Neuronal stem cell (in vitro differentiated cells): ENCODE data around the gene HOOK2.

Experiments
- DNase-seq: peaks from one replicate; pipeline ENCODE4 v3.0.0-alpha.2; 2013; ENCODE audit warnings: low spot score
- H2AFZ ChIP-seq: one replicate; pipeline ENCODE4 v1.6.1; 2013; ENCODE audit warnings: mild to moderate bottlenecking, low read length, inconsistent platforms
- H2AK5ac ChIP-seq: 2 replicates; pipeline ENCODE4 v1.6.1; 2013; ENCODE audit warnings: low read depth, mild to moderate bottlenecking, inconsistent platforms, low read length, moderate library complexity, mixed read lengths
- H2BK120ac ChIP-seq: 2 replicates; pipeline ENCODE4 v1.6.1; 2013; ENCODE audit warnings: low read depth, mild to moderate bottlenecking, inconsistent platforms, low read length, moderate library complexity, mixed read lengths
- H2BK12ac ChIP-seq: one replicate; pipeline ENCODE4 v1.6.1; 2013; ENCODE audit warnings: low read length, inconsistent platforms
- H2BK15ac ChIP-seq: 2 replicates; pipeline ENCODE4 v1.6.1; 2013; ENCODE audit warnings: mild to moderate bottlenecking, low read length, inconsistent platforms, mixed read lengths
- H2BK5ac ChIP-seq: one replicate; pipeline ENCODE4 v1.6.1; 2013; ENCODE audit warnings: inconsistent platforms, mild to moderate bottlenecking, low read length, moderate library complexity
- H3K14ac ChIP-seq: one replicate; pipeline ENCODE4 v1.6.1; 2013; ENCODE audit warnings: low read length, inconsistent platforms
- H3K18ac ChIP-seq: 2 replicates; pipeline ENCODE4 v1.6.1; 2013; ENCODE audit warnings: low read length, inconsistent platforms
- H3K23ac ChIP-seq: 2 replicates; pipeline ENCODE4 v1.6.1; 2013; ENCODE audit warnings: low read depth, mild to moderate bottlenecking, mixed read lengths, low read length, inconsistent platforms; ENCODE audit not compliant: poor library complexity
- H3K27ac ChIP-seq: replicated peaks from 3 replicates; pipeline ENCODE4 v1.5.1; 2013; ENCODE audit warnings: low read length, inconsistent platforms
- H3K27me3 ChIP-seq, 3 experiments: 2 replicates each; pipeline ENCODE4 v1.6.1; 2013; ENCODE audit warnings: low read length in 3 of 3, mild to moderate bottlenecking in 2 of 3, inconsistent platforms in 1 of 3, low read depth in 1 of 3, mixed read lengths in 1 of 3, moderate library complexity in 1 of 3; ENCODE audit not compliant: control insufficient read depth in 3 of 3, insufficient read depth in 3 of 3
- H3K36me3 ChIP-seq, 2 donors: replicated peaks in 1 of 2; 2 replicates each; pipeline ENCODE4 v1.6.1; 2013; ENCODE audit warnings: low read length in 2 of 2; ENCODE audit not compliant: control insufficient read depth in 2 of 2, insufficient read depth in 2 of 2
- H3K4ac ChIP-seq: 2 replicates; pipeline ENCODE4 v1.6.1; 2013; ENCODE audit warnings: inconsistent platforms, mild to moderate bottlenecking, low read length, moderate library complexity
- H3K4me1 ChIP-seq, 2 donors: 1 replicate in 1 of 2; 2 replicates in 1 of 2; pipeline ENCODE4 v1.6.1; 2013; ENCODE audit warnings: low read length in 2 of 2, low read depth in 1 of 2; ENCODE audit not compliant: control insufficient read depth in 2 of 2, insufficient read depth in 1 of 2
- H3K4me2 ChIP-seq: one replicate; pipeline ENCODE4 v1.6.1; 2013; ENCODE audit warnings: mild to moderate bottlenecking, low read length, inconsistent platforms; ENCODE audit not compliant: insufficient read depth, poor library complexity, severe bottlenecking
- H3K4me3 ChIP-seq, 2 donors: 2 replicates each; pipeline ENCODE4 v1.5.1; 2013; ENCODE audit warnings: low read length in 2 of 2, mild to moderate bottlenecking in 2 of 2, inconsistent platforms in 1 of 2, moderate library complexity in 1 of 2
- H3K79me1 ChIP-seq: one replicate; pipeline ENCODE4 v1.6.1; 2013; ENCODE audit warnings: low read depth, mild to moderate bottlenecking, inconsistent platforms, low read length, moderate library complexity
- H3K9ac ChIP-seq: one replicate; pipeline ENCODE4 v1.6.1; 2013; ENCODE audit warnings: mild to moderate bottlenecking, low read depth, low read length, inconsistent platforms; ENCODE audit not compliant: poor library complexity
- H3K9me3 ChIP-seq, 2 donors: replicated peaks in 1 of 2; 2 replicates each; pipeline versions ENCODE3 to v1.6.1; 2013; ENCODE audit warnings: low read length in 2 of 2, mild to moderate bottlenecking in 2 of 2, inconsistent platforms in 1 of 2, low read depth in 1 of 2, mixed read lengths in 1 of 2, moderate library complexity in 1 of 2; ENCODE audit not compliant: control insufficient read depth in 2 of 2, insufficient read depth in 1 of 2
- H4K8ac ChIP-seq: one replicate; pipeline ENCODE4 v1.6.1; 2013; ENCODE audit warnings: low read depth, mild to moderate bottlenecking, inconsistent platforms, low read length, moderate library complexity
- H4K91ac ChIP-seq: one replicate; pipeline ENCODE4 v1.6.1; 2013; ENCODE audit warnings: low read length, low read depth, mild to moderate bottlenecking, inconsistent platforms; ENCODE audit not compliant: poor library complexity
- WGBS, 2 donors: extraction: QIAGEN DNeasy Blood & Tissue Kit; methylation state at CpG; one replicate each; pipeline ENCODE4 v1.1.7; 2013; ENCODE audit warnings: missing lambda C conversion rate in 2 of 2, mixed read lengths in 1 of 2; ENCODE audit not compliant: insufficient read length in 2 of 2, insufficient replicate concordance in 1 of 2; ENCODE audit errors: extremely low coverage in 2 of 2; 5-methylcytosine and 5-hydroxymethylcytosine counted together

The HOOK2 gene

DNA sequence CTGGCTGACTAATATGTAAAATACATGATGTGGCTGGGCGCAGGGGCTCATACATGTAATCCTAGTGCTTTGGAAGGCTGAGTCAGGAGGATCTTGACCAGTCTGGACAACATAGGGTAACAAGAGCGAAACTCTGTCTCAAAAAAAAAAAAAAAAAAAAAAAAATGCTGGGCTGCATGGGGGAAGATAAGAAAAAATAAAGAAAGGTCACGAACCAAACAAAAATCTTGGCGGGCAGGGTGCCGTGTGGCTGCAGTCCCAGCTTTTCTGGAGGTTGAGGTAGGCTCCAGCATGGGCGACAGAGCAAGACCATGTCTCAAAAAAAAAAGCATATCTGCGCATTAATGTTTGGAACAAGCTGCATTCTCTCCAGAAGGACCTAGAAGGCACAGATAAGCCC lies 39.7 kb upstream of the HOOK2 start:
- Histone ChIP-seq H3K36me3 (peaks cover 25 to 57% of the 10 kb centered on the region in 2 donors), H3K27ac (no peak overlapping the region), H3K4ac (no peak overlapping the region), H3K4me2 (no peak overlapping the region), H2AFZ (no peak overlapping the region), H3K79me1 (no peaks in the 10 kb centered on the region), H2BK12ac (no peak overlapping the region), H2BK5ac (no peak overlapping the region), H4K8ac (no peak overlapping the region), H2AK5ac (no peak overlapping the region), H3K4me3 (no peak overlapping the region), H3K14ac (no peak overlapping the region), H3K4me1 (no peaks in the 10 kb centered on the region), H3K9ac (no peak overlapping the region), H3K23ac (no peak overlapping the region), H4K91ac (no peak overlapping the region), H3K9me3 (no peaks in the 10 kb centered on the region), H2BK15ac (no peak overlapping the region), H3K27me3 (no peaks in the 10 kb centered on the region), H3K18ac (no peak overlapping the region), H2BK120ac (no peak overlapping the region)
- no CpG with 5 or more reads among the region's 7 CpGs for WGBS, 2 donors
- DNase-seq: no peak

DNA sequence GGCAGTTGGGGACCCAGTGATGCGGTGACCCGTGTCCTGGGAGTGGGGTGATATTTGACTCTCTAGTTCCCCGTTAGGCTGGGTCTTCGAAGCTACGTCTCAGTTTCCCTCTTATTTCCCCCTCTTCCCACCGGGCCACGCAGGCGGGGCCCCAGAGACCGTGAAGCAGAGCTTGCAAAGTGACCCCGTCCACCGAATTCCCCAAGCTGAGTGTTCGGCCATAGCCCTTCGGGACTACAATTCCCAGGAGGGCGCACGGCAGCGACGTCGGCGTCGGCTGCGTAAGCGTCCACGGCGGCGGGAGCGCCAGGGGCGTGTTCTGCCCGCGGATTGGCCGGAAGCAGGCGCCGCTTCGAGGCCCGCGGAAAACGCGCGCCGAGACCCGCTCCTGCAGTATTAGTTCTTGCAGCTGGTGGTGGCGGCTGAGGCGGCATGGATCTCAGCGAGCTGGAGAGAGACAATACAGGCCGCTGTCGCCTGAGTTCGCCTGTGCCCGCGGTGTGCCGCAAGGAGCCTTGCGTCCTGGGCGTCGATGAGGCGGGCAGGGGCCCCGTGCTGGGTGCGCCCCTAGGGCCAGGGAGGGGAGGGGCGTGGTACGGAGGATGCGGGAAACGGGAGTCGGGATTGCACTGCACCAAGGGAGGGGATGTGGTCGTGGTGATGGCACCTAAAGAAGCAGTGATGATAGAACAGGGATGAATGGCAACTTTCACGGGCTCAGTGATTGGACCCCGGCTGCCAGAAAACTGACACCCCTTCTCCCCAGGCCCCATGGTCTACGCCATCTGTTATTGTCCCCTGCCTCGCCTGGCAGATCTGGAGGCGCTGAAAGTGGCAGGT lies 31.1 kb upstream of the HOOK2 start, which contains the start of gene RNASEH2A:
Gene RNASEH2A (plus strand): TSS at position 343 of the 840 bp plus-strand sequence. CDS start 90 bp downstream, at position 433.
- Histone ChIP-seq H3K9me3 (no peaks in the 10 kb centered on the region), H3K36me3 (peaks cover 26 to 41% of the 10 kb centered on the region in 2 donors), H3K23ac (peak within 1 kb of the TSS; percentile 22), H3K4me1 (peaks cover 12 to 14% of the 10 kb centered on the region in 2 donors), H3K4me2 (peak within 1 kb of the TSS; percentile 91), H3K18ac (peak within 1 kb of the TSS; percentile 92), H3K4ac (no peak within 1 kb of the TSS), H3K4me3 (peak within 1 kb of the TSS; percentile 80 to 94), H4K91ac (no peak within 1 kb of the TSS), H3K27me3 (no peaks in the 10 kb centered on the region), H2BK5ac (no peak within 1 kb of the TSS), H3K27ac (peak within 1 kb of the TSS; percentile 54), H3K9ac (peak within 1 kb of the TSS; percentile 98), H2AK5ac (peak within 1 kb of the TSS; percentile 4), H3K79me1 (peaks cover 8% of the 10 kb centered on the region), H2BK15ac (no peak within 1 kb of the TSS), H3K14ac (peak within 1 kb of the TSS; percentile 98), H4K8ac (peak within 1 kb of the TSS; percentile 54), H2BK120ac (no peak within 1 kb of the TSS), H2BK12ac (no peak within 1 kb of the TSS), H2AFZ (peak within 1 kb of the TSS; percentile 93)
- no CpG with 5 or more reads among the region's 66 CpGs for WGBS, 2 donors
- peak; percentile 85 for DNase-seq

DNA sequence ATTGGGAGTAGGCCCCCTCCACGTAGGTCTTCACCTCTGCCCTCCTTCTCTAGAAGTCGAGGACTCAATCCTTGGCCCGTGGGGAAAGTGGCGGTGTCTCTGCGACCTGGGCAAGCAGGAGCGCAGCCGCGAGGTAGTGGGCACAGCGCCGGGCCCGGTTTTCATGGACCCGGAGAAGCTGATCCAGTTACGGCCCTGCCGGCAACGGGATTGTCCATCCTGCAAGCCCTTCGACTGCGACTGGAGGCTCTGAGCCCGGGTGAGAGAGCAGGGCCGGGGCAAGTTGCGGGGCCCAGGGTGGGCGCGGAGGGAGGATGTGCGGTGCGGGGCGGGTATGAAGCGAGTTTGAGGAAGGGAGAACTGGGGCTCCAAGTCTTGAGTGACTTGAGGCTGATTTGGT lies 28.7 kb upstream of the HOOK2 start:
- no peak overlapping the region for H3K9ac ChIP-seq
- no peak overlapping the region for H2BK15ac ChIP-seq
- 100% methylated on average over 5 of the region's 26 CpGs; no CpG with 5 or more reads in 1 of the 2 donors for WGBS, 2 donors
- H3K27me3 ChIP-seq: no peaks in the 10 kb centered on the region
- H3K9me3 ChIP-seq: no peaks in the 10 kb centered on the region
- no peak for DNase-seq
- H3K4me1 ChIP-seq: peaks cover 14 to 17% of the 10 kb centered on the region in 2 donors
- no peak overlapping the region for H3K4ac ChIP-seq
- H2AFZ ChIP-seq: no peak overlapping the region
- no peak overlapping the region for H3K4me2 ChIP-seq
- no peak overlapping the region for H2BK5ac ChIP-seq
- no peak overlapping the region for H3K14ac ChIP-seq
- peaks cover 19% of the 10 kb centered on the region for H3K79me1 ChIP-seq
- H4K8ac ChIP-seq: no peak overlapping the region
- no peak overlapping the region for H3K4me3 ChIP-seq
- H3K36me3 ChIP-seq: peaks cover 20 to 35% of the 10 kb centered on the region in 2 donors
- no peak overlapping the region for H3K18ac ChIP-seq
- H3K23ac ChIP-seq: no peak overlapping the region
- H2BK120ac ChIP-seq: peak overlapping the region; percentile 51
- no peak overlapping the region for H4K91ac ChIP-seq
- H3K27ac ChIP-seq: no peak overlapping the region
- H2AK5ac ChIP-seq: no peak overlapping the region
- H2BK12ac ChIP-seq: no peak overlapping the region
